DND-41 (cell line): ENCODE results near the gene GMEB2.

Source experiments
- EZH2 ChIP-seq: IDR thresholded peaks from 3 replicates; pipeline ENCODE4 v1.6.1; 2012; ENCODE audit warnings: borderline replicate concordance, low read depth, mild to moderate bottlenecking, moderate library complexity, low read length, inconsistent platforms; ENCODE audit not compliant: severe bottlenecking
- TF ChIP-seq, protein P1 (sequence below): IDR thresholded peaks from 2 replicates; pipeline ENCODE4 v1.5.1; 2012; ENCODE audit warnings: borderline replicate concordance, low read length, moderate library complexity, mild to moderate bottlenecking; ENCODE audit not compliant: poor library complexity, severe bottlenecking; ENCODE audit errors: extremely low read depth

DNA sequence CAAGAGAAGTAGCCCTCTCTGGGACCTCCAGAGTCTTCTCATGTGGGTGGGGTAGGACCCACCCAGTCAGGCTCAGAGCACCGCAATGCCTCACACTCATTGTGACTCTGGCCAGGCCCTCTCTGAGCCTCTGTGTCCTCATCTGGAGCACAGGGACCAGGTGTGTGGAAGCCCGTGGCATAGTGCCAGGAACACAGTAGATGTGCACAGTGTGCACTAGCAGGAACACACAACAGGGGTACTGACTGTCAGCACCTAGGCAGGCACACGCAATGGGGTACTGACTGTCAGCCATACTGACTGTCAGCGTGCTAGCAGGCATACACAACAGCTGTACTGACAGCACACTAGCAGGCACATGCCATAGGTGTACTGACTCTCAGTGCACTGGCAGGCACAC, 28.3 kb upstream of the GMEB2 start:
- TF ChIP-seq, protein P1, sequence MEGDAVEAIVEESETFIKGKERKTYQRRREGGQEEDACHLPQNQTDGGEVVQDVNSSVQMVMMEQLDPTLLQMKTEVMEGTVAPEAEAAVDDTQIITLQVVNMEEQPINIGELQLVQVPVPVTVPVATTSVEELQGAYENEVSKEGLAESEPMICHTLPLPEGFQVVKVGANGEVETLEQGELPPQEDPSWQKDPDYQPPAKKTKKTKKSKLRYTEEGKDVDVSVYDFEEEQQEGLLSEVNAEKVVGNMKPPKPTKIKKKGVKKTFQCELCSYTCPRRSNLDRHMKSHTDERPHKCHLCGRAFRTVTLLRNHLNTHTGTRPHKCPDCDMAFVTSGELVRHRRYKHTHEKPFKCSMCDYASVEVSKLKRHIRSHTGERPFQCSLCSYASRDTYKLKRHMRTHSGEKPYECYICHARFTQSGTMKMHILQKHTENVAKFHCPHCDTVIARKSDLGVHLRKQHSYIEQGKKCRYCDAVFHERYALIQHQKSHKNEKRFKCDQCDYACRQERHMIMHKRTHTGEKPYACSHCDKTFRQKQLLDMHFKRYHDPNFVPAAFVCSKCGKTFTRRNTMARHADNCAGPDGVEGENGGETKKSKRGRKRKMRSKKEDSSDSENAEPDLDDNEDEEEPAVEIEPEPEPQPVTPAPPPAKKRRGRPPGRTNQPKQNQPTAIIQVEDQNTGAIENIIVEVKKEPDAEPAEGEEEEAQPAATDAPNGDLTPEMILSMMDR: no peak
- TF ChIP-seq EZH2: no peak
